HepG2 (cell line): Measurements from ENCODE around the gene C3orf22. TPM values are rescaled to one million over a fixed set of nuclear protein-coding genes. Genes with fewer than 3 reads are reported as not detected.
A peak's percentile ranks its signal among the peaks of the same experiment; 100 is the strongest.

Experiments used
- ATF1 ChIP-seq: IDR thresholded peaks from 2 replicates; pipeline ENCODE4 v1.6.1; 2016; ENCODE audit warnings: mild to moderate bottlenecking, control low read depth
- FOSL1 ChIP-seq: sonication (generic); formaldehyde crosslinking; IDR thresholded peaks from 2 replicates; pipeline ENCODE4 v1.9.0; 2021; ENCODE audit warnings: missing genetic modification reagents, borderline replicate concordance
- FOXJ3 ChIP-seq: sonication (generic); formaldehyde crosslinking; IDR thresholded peaks from 2 replicates; pipeline ENCODE4 v1.4.0; 2020; ENCODE audit warnings: missing genetic modification reagents, mild to moderate bottlenecking, borderline replicate concordance
- HDAC2 ChIP-seq: sonication (generic); formaldehyde crosslinking; IDR thresholded peaks from 2 replicates; pipeline ENCODE4 v1.4.0; 2020; ENCODE audit warnings: missing genetic modification reagents
- MZF1 ChIP-seq: sonication (generic); formaldehyde crosslinking; IDR thresholded peaks from 2 replicates; pipeline ENCODE4 v1.8.1; 2023; ENCODE audit warnings: mild to moderate bottlenecking, missing genetic modification reagents, borderline replicate concordance
- NCOA2 ChIP-seq: sonication (generic); formaldehyde crosslinking; IDR thresholded peaks from 2 replicates; pipeline ENCODE4 v1.8.0; 2022; ENCODE audit warnings: inconsistent platforms
- PLSCR1 ChIP-seq: sonication (generic); formaldehyde crosslinking; IDR thresholded peaks from 2 replicates; pipeline ENCODE4 v1.5.0; 2020; ENCODE audit warnings: missing genetic modification reagents, mild to moderate bottlenecking, borderline replicate concordance
- POLR2AphosphoS2 ChIP-seq: IDR thresholded peaks from 2 replicates; pipeline ENCODE4 v1.6.1; 2011; ENCODE audit warnings: low read depth, low read length, improper control_type of control experiment
- PRMT3 ChIP-seq: sonication (generic); formaldehyde crosslinking; IDR thresholded peaks from 2 replicates; pipeline ENCODE4 v1.8.1; 2022; ENCODE audit warnings: low read depth, mild to moderate bottlenecking, moderate library complexity, missing genetic modification reagents, borderline replicate concordance
- TIGD3 ChIP-seq: sonication (generic); formaldehyde crosslinking; IDR thresholded peaks from 2 replicates; pipeline ENCODE4 v1.5.1; 2020; ENCODE audit warnings: mild to moderate bottlenecking, missing genetic modification reagents, borderline replicate concordance
- TOPORS ChIP-seq: sonication (generic); formaldehyde crosslinking; IDR thresholded peaks from 2 replicates; pipeline ENCODE4 v1.8.0; 2023; ENCODE audit warnings: mild to moderate bottlenecking, missing genetic modification reagents
- YEATS2 ChIP-seq: sonication (generic); formaldehyde crosslinking; IDR thresholded peaks from 2 replicates; pipeline ENCODE4 v1.4.0; 2020; ENCODE audit warnings: missing genetic modification reagents, borderline replicate concordance
- ZBTB42 ChIP-seq: sonication (generic); formaldehyde crosslinking; IDR thresholded peaks from 2 replicates; pipeline ENCODE4 v1.5.0; 2020; ENCODE audit warnings: mild to moderate bottlenecking, missing genetic modification reagents
- ZBTB46 ChIP-seq: sonication (generic); formaldehyde crosslinking; IDR thresholded peaks from 2 replicates; pipeline ENCODE4 v1.4.0; 2020; ENCODE audit warnings: mild to moderate bottlenecking, missing genetic modification reagents, borderline replicate concordance
- ZNF180 ChIP-seq: sonication (generic); formaldehyde crosslinking; IDR thresholded peaks from 2 replicates; pipeline ENCODE4 v1.4.0; 2020; ENCODE audit warnings: low read depth, missing genetic modification reagents, borderline replicate concordance
- ZNF256 ChIP-seq: sonication (generic); formaldehyde crosslinking; conservative IDR thresholded peaks from 2 replicates; pipeline ENCODE4 v1.4.0; 2020; ENCODE audit warnings: missing genetic modification reagents
- ZNF276 ChIP-seq: sonication (generic); formaldehyde crosslinking; IDR thresholded peaks from 2 replicates; pipeline ENCODE4 v1.4.0; 2020; ENCODE audit warnings: mild to moderate bottlenecking, low read depth, missing genetic modification reagents
- ZNF329 ChIP-seq: sonication (generic); formaldehyde crosslinking; IDR thresholded peaks from 2 replicates; pipeline ENCODE4 v1.9.0; 2021; ENCODE audit warnings: low read depth, mild to moderate bottlenecking, missing genetic modification reagents
- ZNF513 ChIP-seq: sonication (generic); formaldehyde crosslinking; conservative IDR thresholded peaks from 2 replicates; pipeline ENCODE4 v1.5.0; 2020; ENCODE audit warnings: missing genetic modification reagents
- ZNF577 ChIP-seq: sonication (generic); formaldehyde crosslinking; IDR thresholded peaks from 2 replicates; pipeline ENCODE4 v1.4.0; 2020; ENCODE audit warnings: mild to moderate bottlenecking, low read depth, missing genetic modification reagents, borderline replicate concordance
- ZNF616 ChIP-seq: sonication (generic); formaldehyde crosslinking; IDR thresholded peaks from 2 replicates; pipeline ENCODE4 v1.5.0; 2020; ENCODE audit warnings: low read depth, mild to moderate bottlenecking, missing genetic modification reagents
- ZNF713 ChIP-seq: sonication (generic); formaldehyde crosslinking; IDR thresholded peaks from 2 replicates; pipeline ENCODE4 v1.4.0; 2020; ENCODE audit warnings: mild to moderate bottlenecking, missing genetic modification reagents
- ZNF850 ChIP-seq: sonication (generic); formaldehyde crosslinking; conservative IDR thresholded peaks from 2 replicates; pipeline ENCODE4 v1.9.0; 2021; ENCODE audit warnings: mild to moderate bottlenecking, missing genetic modification reagents
- polyA plus RNA-seq, 8 experiments: library from polyadenylated mRNA; depleted of rRNA in 3 of 8; stranded (reverse) in 7 of 8; unstranded in 1 of 8; fragments of >200 nt; fragmentation: Illumina TruSeq in 4 of 8; extraction: Trizol in 4 of 8; gene quantifications; 2 replicates each; pipeline versions ENCODE4 v1.2.1 to v1.2.3, GENCODE V29; 2011 to 2016; ENCODE audit warnings: low read depth in 4 of 8, missing spikeins in 1 of 8, mixed read lengths in 1 of 8; ENCODE audit not compliant: insufficient read depth in 1 of 8
- total RNA-seq, 5 experiments: library from RNA; depleted of rRNA; stranded (reverse); fragments of >200 nt; fragmentation: Illumina TruSeq; extraction: Trizol; gene quantifications; 2 replicates each; pipeline ENCODE4 v1.2.3, GENCODE V29; 2016; ENCODE audit warnings: low read depth in 1 of 5

The C3orf22 gene
- total and polyA plus RNA-seq, 2 of the 13 experiments (the other 11 are each of a cell fraction or from before 2014, with no cell fraction given) = not detected

- TF ChIP-seq FOSL1 (CRISPR knock-in tag) = no peak
- no peak for TF ChIP-seq ZNF276
- TF ChIP-seq FOXJ3 (CRISPR knock-in tag) = no peak
- no peak for TF ChIP-seq ATF1 (CRISPR knock-in tag)
- TF ChIP-seq ZBTB42 = no peak
- no peak for TF ChIP-seq YEATS2 (CRISPR knock-in tag)
- TF ChIP-seq ZNF713 (CRISPR knock-in tag) = no peak
- no peak for TF ChIP-seq ZNF850 (CRISPR knock-in tag)
- no peak for TF ChIP-seq ZNF256 (CRISPR knock-in tag)
- peak; percentile 83 for TF ChIP-seq HDAC2
- no peak for TF ChIP-seq ZNF577 (CRISPR knock-in tag)
- TF ChIP-seq ZNF329 = no peak
- TF ChIP-seq TIGD3 (CRISPR knock-in tag) = no peak
- peak; percentile 69 for TF ChIP-seq NCOA2 (CRISPR knock-in tag)
- TF ChIP-seq PRMT3 = no peak
- no peak for TF ChIP-seq ZNF513 (CRISPR knock-in tag)
- no peak for TF ChIP-seq PLSCR1 (CRISPR knock-in tag)
- 0 out of 2 replicates have a peak, but pooled peaks have one; percentile 42 for TF ChIP-seq TOPORS (CRISPR knock-in tag)
- TF ChIP-seq ZBTB46 (CRISPR knock-in tag) = no peak
- TF ChIP-seq ZNF616 = no peak
- TF ChIP-seq MZF1 (CRISPR knock-in tag) = no peak
- TF ChIP-seq ZNF180 (CRISPR knock-in tag) = no peak
- TF ChIP-seq POLR2AphosphoS2 = no peak
Observed at GRCh38 chr3:126517291-126517951, 41.3 kb downstream of the C3orf22 start, which contains the start of gene UROC1 (continued).
